Large intestine (tissue), 3 donors: ENCODE data around the gene ANKRD34C. TPM values are rescaled to one million over a fixed set of nuclear protein-coding genes. Genes with fewer than 3 reads are reported as not detected.
"Not testable (repeated sequence)": the region's sequence is repeated elsewhere in the genome, so short reads cannot be mapped to it uniquely, and the experiment has no call there.

Source experiments
- DNase-seq, 2 donors: peaks; one replicate each; pipeline versions ENCODE4 v3.0.0 to v3.0.0-alpha.2; 2013
- H3K27ac ChIP-seq: one replicate; pipeline ENCODE4 v1.5.1; 2013; ENCODE audit warnings: low read length
- H3K27me3 ChIP-seq: 2 replicates; pipeline ENCODE4 v1.6.1; 2013; ENCODE audit warnings: low read length; ENCODE audit not compliant: control insufficient read depth, insufficient read depth
- H3K36me3 ChIP-seq: 2 replicates; pipeline ENCODE4 v1.6.1; 2013; ENCODE audit warnings: low read length; ENCODE audit not compliant: control insufficient read depth, insufficient read depth
- H3K4me1 ChIP-seq: one replicate; pipeline ENCODE4 v1.6.1; 2013; ENCODE audit warnings: low read length; ENCODE audit not compliant: control insufficient read depth, insufficient read depth
- H3K4me3 ChIP-seq: one replicate; pipeline ENCODE4 v1.5.1; 2013; ENCODE audit warnings: low read length
- H3K9me3 ChIP-seq: one replicate; pipeline ENCODE4 v1.6.1; 2013; ENCODE audit warnings: mild to moderate bottlenecking, low read depth, low read length, moderate library complexity; ENCODE audit not compliant: control insufficient read depth
- WGBS: methylation state at CpG from one replicate; pipeline ENCODE4 v1.1.5; 2013; ENCODE audit warnings: low lambda C conversion rate; ENCODE audit not compliant: insufficient coverage; 5-methylcytosine and 5-hydroxymethylcytosine counted together
- polyA plus RNA-seq: library from polyadenylated mRNA; unstranded; fragments of 120-200 nt; gene quantifications from one replicate; pipeline ENCODE4 v1.2.1, GENCODE V29; 2013

The ANKRD34C gene
- polyA plus RNA-seq, 1 donor, result not detected

DNA sequence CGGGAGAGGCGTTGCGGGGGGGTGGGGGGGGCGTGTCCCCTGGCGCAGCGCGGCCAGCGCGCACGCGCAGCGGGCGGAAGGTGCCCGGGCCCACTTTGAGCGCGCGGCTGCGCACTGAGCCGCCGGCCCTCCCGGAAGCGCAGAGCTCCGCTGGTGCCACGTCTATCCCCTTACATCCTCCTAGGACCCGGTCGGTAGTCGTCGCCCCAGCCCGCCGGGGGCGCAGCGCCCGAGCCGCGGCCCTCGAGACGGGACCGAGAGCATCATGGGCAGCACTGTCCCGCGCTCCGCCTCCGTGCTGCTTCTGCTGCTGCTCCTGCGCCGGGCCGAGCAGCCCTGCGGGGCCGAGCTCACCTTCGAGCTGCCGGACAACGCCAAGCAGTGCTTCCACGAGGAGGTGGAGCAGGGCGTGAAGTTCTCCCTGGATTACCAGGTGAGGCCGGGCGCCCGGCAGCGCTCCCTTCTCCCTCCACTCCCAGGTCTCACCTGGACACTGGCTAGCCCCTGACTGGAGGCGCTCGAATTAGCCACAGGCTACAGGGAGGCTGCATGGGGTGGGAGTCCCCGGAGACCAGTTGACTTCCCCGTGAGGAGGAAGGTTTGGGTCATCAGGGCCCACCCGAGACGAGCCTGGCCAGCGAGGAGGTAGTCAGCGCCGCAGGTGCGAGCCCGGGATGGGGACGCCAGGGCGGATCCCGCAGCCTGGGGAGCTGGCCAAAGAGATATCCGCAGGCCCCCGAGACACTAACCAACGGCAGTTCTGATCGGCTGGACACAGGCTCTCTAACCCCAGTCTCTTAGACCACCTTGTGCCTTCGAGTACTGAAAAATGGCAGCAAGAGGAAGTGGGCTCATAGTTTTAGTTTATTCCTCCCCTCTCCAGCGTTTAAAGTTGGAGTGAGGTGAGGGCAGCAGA is 28.7 kb downstream of the ANKRD34C start, which contains the start of gene TMED3:
Gene TMED3, plus strand, starts transcription at position 128 of the 916 bp plus-strand sequence. Its CDS starts 138 bp downstream, at position 266.
- no CpG with 5 or more reads among the region's 76 CpGs for WGBS
- peak within 1 kb of the TSS; percentile 30 for H3K27ac ChIP-seq
- peaks cover 25% of the 10 kb centered on the region for H3K27me3 ChIP-seq
- no peaks in the 10 kb centered on the region for H3K9me3 ChIP-seq
- H3K4me3 ChIP-seq, result peak within 1 kb of the TSS; percentile 79
- peaks cover 4% of the 10 kb centered on the region for H3K4me1 ChIP-seq
- peaks cover 32% of the 10 kb centered on the region for H3K36me3 ChIP-seq
- DNase-seq, result peak; percentile 83 to 86

- Histone ChIP-seq H3K9me3 (no peaks in the 10 kb centered on the region), H3K4me3 (peak overlapping the region; percentile 79), H3K27me3 (peaks cover 25% of the 10 kb centered on the region), H3K27ac (no peak overlapping the region), H3K36me3 (peaks cover 40% of the 10 kb centered on the region), H3K4me1 (peaks cover 4% of the 10 kb centered on the region)
- WGBS, result 60% methylated on average over 1 of the region's 8 CpGs
- peak in 1 of 2 donors; percentile 24 for DNase-seq
These were observed 29.5 kb downstream of the ANKRD34C start for GRCh38 chr15:79311901-79312553.

DNA sequence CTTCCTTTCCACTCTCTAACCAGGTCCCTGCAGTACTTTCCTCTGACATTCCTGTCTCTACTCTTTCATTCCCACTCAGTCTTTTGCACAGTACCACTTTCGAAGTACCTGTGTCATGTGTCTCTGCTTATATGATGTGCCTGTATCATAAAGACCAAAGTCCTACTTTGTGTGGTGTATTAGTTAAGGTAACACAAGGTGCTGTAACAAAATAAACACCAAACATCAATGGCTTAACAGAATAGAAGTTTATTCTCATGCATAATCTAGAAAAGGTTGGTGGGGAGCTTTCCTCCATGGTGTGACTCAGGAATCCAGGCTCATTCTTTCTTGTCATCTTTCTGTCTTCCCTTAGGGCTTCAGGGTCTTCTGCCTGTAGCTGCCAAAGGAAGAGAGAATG is 31.7 kb downstream of the ANKRD34C start:
- no CpG with 5 or more reads among the region's 1 CpG for WGBS

DNA sequence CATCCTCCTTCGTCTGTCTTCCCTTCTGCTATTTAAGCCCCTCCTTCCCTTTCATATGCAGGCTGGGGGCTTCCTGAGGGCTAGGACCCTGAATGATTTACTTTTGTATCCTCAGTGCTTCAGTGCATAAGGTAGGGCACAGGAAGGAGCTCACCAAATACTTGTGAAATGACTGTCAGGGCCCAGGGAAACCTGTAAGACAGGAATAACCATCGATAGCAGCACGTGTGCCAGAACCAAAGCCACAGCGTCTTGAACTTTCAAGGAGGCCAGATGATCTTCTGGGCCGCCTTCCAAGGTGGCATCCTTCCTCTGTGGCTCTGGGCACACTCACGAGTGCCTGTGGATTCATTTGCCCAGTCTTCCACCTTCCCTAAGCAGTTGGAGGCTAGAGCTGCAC is 32.3 kb downstream of the ANKRD34C start:
- DNase-seq, result no peak
- peaks cover 4% of the 10 kb centered on the region for H3K27me3 ChIP-seq
- peaks cover 4% of the 10 kb centered on the region for H3K4me1 ChIP-seq
- no peak overlapping the region for H3K27ac ChIP-seq
- peaks cover 3% of the 10 kb centered on the region for H3K9me3 ChIP-seq
- no peak overlapping the region for H3K4me3 ChIP-seq
- H3K36me3 ChIP-seq, result peaks cover 61% of the 10 kb centered on the region
- 100% methylated on average over 1 of the region's 6 CpGs for WGBS

More for the DNA sequence above, 31.7 kb downstream of the ANKRD34C start:
- H3K9me3 ChIP-seq, result no peaks in the 10 kb centered on the region
- peaks cover 10% of the 10 kb centered on the region for H3K27me3 ChIP-seq
- H3K27ac ChIP-seq, result no peak overlapping the region
- peaks cover 4% of the 10 kb centered on the region for H3K4me1 ChIP-seq
- H3K36me3 ChIP-seq, result peaks cover 59% of the 10 kb centered on the region
- no peak overlapping the region for H3K4me3 ChIP-seq
- DNase-seq, result no peak

- WGBS, result 80% methylated on average over 1 of the region's 10 CpGs
These were observed 33.3 kb downstream of the ANKRD34C start for GRCh38 chr15:79315623-79316328.

DNA sequence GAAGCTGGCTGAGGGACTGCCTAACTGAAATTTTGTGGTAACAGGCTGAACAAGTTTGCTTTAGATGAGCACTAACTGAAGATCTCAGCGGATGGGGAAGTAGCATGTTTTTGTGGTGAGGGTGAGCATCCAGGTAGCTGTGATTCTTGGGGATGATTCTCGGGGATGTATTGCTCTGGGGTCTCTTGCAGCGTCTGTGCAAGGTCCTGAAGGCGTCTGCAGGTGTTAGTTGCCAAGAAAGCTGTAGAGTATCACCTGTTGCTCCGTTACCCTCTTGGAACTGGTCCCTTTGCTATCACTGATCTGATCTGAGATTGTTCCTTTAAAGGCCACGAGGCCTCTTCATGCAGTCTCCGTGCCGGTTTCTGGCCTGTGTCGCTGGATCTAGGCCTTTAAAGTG is 34.3 kb downstream of the ANKRD34C start:
- Histone ChIP-seq H3K4me1 (peaks cover 3% of the 10 kb centered on the region), H3K36me3 (peaks cover 68% of the 10 kb centered on the region), H3K4me3 (no peak overlapping the region), H3K9me3 (peaks cover 3% of the 10 kb centered on the region), H3K27ac (no peak overlapping the region), H3K27me3 (no peaks in the 10 kb centered on the region)
- DNase-seq, result no peak
- WGBS, result 100% methylated on average over 1 of the region's 9 CpGs

More at GRCh38 chr15:79315623-79316328, 33.3 kb downstream of the ANKRD34C start:
- no peak overlapping the region for H3K4me3 ChIP-seq
- peaks cover 4% of the 10 kb centered on the region for H3K4me1 ChIP-seq
- no peaks in the 10 kb centered on the region for H3K27me3 ChIP-seq
- no peak for DNase-seq
- H3K9me3 ChIP-seq, result peaks cover 3% of the 10 kb centered on the region
- no peak overlapping the region for H3K27ac ChIP-seq
- H3K36me3 ChIP-seq, result peaks cover 63% of the 10 kb centered on the region

DNA sequence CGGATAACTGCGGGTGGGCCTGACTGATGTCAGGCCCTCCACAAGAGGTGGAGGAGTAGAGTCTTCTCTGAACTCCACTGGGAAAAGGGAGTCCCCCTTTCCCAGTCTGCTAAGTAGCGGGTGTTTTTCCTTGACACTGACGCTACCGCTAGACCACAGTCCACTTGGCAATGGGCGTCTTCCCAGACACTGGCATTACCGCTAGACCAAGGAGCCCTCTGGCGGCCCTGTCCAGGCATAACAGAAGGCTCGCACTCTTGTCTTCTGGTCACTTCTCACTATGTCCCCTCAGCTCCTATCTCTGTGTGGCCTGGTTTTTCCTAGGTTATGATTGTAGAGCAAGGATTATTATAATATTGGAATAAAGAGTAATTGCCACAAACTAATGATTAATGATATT is 37.5 kb downstream of the ANKRD34C start:
- peaks cover 60% of the 10 kb centered on the region for H3K36me3 ChIP-seq
- not testable (repeated sequence) for H3K4me1 ChIP-seq, DNase-seq, H3K27me3 ChIP-seq, H3K27ac ChIP-seq, H3K4me3 ChIP-seq, H3K9me3 ChIP-seq
- no CpG with 5 or more reads among the region's 9 CpGs for WGBS

DNA sequence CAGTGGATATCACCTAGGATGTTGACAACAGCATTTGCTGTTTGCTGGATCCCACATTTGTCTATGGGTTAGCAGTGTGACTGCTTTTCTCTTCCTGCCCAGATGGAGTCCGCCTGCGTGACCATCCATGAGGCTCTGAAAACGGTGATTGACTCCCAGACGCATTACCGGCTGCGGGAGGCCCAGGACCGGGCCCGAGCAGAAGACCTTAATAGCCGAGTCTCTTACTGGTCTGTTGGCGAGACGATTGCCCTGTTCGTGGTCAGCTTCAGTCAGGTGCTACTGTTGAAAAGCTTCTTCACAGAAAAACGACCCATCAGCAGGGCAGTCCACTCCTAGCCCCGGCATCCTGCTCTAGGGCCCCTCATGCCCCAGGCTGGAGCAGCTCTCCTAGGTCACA is 39.4 kb downstream of the ANKRD34C start:
- Histone ChIP-seq H3K4me3 (no peak overlapping the region), H3K27ac (no peak overlapping the region), H3K9me3 (peaks cover 3% of the 10 kb centered on the region), H3K27me3 (no peaks in the 10 kb centered on the region), H3K36me3 (peaks cover 45% of the 10 kb centered on the region), H3K4me1 (no peaks in the 10 kb centered on the region)
- DNase-seq, result no peak
- no CpG with 5 or more reads among the region's 14 CpGs for WGBS

DNA sequence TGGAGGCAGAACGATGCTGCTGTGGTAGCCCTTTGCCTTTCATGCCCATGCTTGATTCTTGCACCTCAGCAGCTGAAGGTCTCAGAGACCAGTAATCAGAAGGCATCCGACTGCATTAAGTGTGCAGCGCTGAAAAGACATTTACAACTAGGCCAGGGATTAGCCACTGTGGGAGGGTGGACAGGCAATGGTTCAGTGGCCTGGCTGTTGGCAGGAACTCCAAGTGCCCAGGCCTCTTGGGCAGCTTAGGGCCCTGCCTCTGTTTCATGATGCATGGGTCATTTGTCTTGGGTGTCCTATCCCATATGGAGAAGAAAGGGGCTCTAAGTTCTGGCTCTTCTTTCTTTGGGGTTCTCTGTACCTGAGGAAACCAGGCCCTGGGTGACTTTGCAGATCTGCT is 39.8 kb downstream of the ANKRD34C start:
- Histone ChIP-seq H3K9me3 (peaks cover 3% of the 10 kb centered on the region), H3K27me3 (no peaks in the 10 kb centered on the region), H3K4me3 (no peak overlapping the region), H3K36me3 (peaks cover 41% of the 10 kb centered on the region), H3K27ac (no peak overlapping the region), H3K4me1 (no peaks in the 10 kb centered on the region)
- WGBS, result no CpG with 5 or more reads among the region's 3 CpGs
- DNase-seq, result no peak

- Histone ChIP-seq H3K27me3 (no peaks in the 10 kb centered on the region), H3K4me1 (no peaks in the 10 kb centered on the region), H3K9me3 (peaks cover 3% of the 10 kb centered on the region), H3K4me3 (no peak overlapping the region), H3K36me3 (peaks cover 36% of the 10 kb centered on the region), H3K27ac (no peak overlapping the region)
- WGBS, result no CpG with 5 or more reads among the region's 6 CpGs
- no peak for DNase-seq
These were observed 40.4 kb downstream of the ANKRD34C start for GRCh38 chr15:79322945-79323344.
